Gastroesophageal sphincter (tissue), 4 donors: ENCODE results near the gene RFX3. TPM values are rescaled to one million over a fixed set of nuclear protein-coding genes. Genes with fewer than 3 reads are reported as not detected.

Experiments
- ATAC-seq: fragments of 150-250 bp; one replicate; pipeline ENCODE4 v1.9.1; 2016; ENCODE audit warnings: mild to moderate bottlenecking, moderate library complexity
- H3K27ac ChIP-seq, 4 donors: fragments of 200-600 bp; sonication (generic) in 3 of 4; 1 replicate in 3 of 4; 2 replicates in 1 of 4; pipeline ENCODE4 v1.5.1; 2016 to 2019
- H3K27me3 ChIP-seq: fragments of 200-600 bp; sonication (generic); one replicate; pipeline ENCODE4 v1.5.1; 2019
- H3K36me3 ChIP-seq, 2 donors: fragments of 200-600 bp; sonication (generic); one replicate each; pipeline ENCODE4 v1.5.1; 2019; ENCODE audit warnings: control low read depth in 1 of 2
- H3K4me1 ChIP-seq, 3 donors: fragments of 200-600 bp; sonication (generic); 1 replicate in 2 of 3; 2 replicates in 1 of 3; pipeline ENCODE4 v1.5.1; 2016 to 2019; ENCODE audit warnings: control low read depth in 2 of 3
- H3K4me3 ChIP-seq, 2 donors: fragments of 200-600 bp; sonication (generic); one replicate each; pipeline ENCODE4 v1.5.1; 2019; ENCODE audit warnings: mild to moderate bottlenecking in 1 of 2, moderate library complexity in 1 of 2
- H3K9me3 ChIP-seq, 3 donors: fragments of 200-600 bp; sonication (generic); one replicate each; pipeline ENCODE4 v1.5.1; 2017 to 2019; ENCODE audit warnings: control low read depth in 2 of 3
- CTCF ChIP-seq, 4 experiments: fragments of 200-600 bp in 2 of 4; fragments of 450-650 bp in 2 of 4; sonication (generic) in 1 of 4; IDR thresholded peaks; one replicate each; pipeline ENCODE4 v1.5.1; 2017 to 2019; ENCODE audit warnings: antibody characterized with exemption in 4 of 4, mild to moderate bottlenecking in 2 of 4, moderate library complexity in 2 of 4
- EP300 ChIP-seq: sonication (generic); formaldehyde crosslinking; IDR thresholded peaks from one replicate; pipeline ENCODE4 v1.6.1; 2017; ENCODE audit warnings: antibody characterized with exemption, mild to moderate bottlenecking
- POLR2A ChIP-seq, 2 donors: fragments of 450-650 bp; IDR thresholded peaks; one replicate each; pipeline ENCODE4 v1.6.1; 2017; ENCODE audit warnings: antibody characterized with exemption in 2 of 2, mild to moderate bottlenecking in 2 of 2, moderate library complexity in 1 of 2
- POLR2AphosphoS5 ChIP-seq: sonication (generic); formaldehyde crosslinking; IDR thresholded peaks from one replicate; pipeline ENCODE4 v1.6.1; 2017; ENCODE audit warnings: antibody characterized with exemption
- WGBS, 2 donors: methylation state at CpG; one replicate each; pipeline ENCODE4 v1.1.5; 2018; ENCODE audit warnings: low coverage in 1 of 2; 5-methylcytosine and 5-hydroxymethylcytosine counted together
- total RNA-seq, 4 donors: library from RNA; depleted of rRNA; stranded (reverse); fragments of >200 nt; gene quantifications; one replicate each; pipeline ENCODE4 v1.1.0, GENCODE V29; 2016

The RFX3 gene
- total RNA-seq, 4 donors from 2014 or later, result 5.6 to 9.0 (median 7.7) TPM

GRCh38 chr9:3277200-3277599 lies 248.6 kb downstream of the RFX3 start:
- ATAC-seq, result no peak
- Histone ChIP-seq H3K4me3 (no peak overlapping the region), H3K27ac (no peak overlapping the region), H3K36me3 (peaks cover 0 to 15% of the 10 kb centered on the region in 2 donors), H3K27me3 (no peaks in the 10 kb centered on the region), H3K9me3 (no peaks in the 10 kb centered on the region), H3K4me1 (no peaks in the 10 kb centered on the region)
- TF ChIP-seq POLR2AphosphoS5 (no peak), CTCF (IDR thresholded peaks at IDR 0.05) (no peak), POLR2A (IDR thresholded peaks at IDR 0.05) (no peak), EP300 (no peak)
- WGBS, 2 donors, result 94 to 100% methylated on average over 2 of the region's 2 CpGs

GRCh38 chr9:3271581-3271980 lies 254.2 kb downstream of the RFX3 start:
- Histone ChIP-seq H3K4me1 (no peaks in the 10 kb centered on the region), H3K27me3 (no peaks in the 10 kb centered on the region), H3K4me3 (no peak overlapping the region), H3K27ac (no peak overlapping the region), H3K9me3 (no peaks in the 10 kb centered on the region), H3K36me3 (peaks cover 0 to 45% of the 10 kb centered on the region in 2 donors)
- no peak for ATAC-seq
- WGBS, 2 donors, result 87 to 94% methylated on average over 2 of the region's 2 CpGs
- TF ChIP-seq CTCF (IDR thresholded peaks at IDR 0.05) (no peak), POLR2AphosphoS5 (no peak), EP300 (no peak), POLR2A (IDR thresholded peaks at IDR 0.05) (no peak)

GRCh38 chr9:3271157-3271556 lies 254.6 kb downstream of the RFX3 start:
- no peak for ATAC-seq

GRCh38 chr9:3268223-3268622 lies 257.6 kb downstream of the RFX3 start:
- ATAC-seq, result no peak
- no peaks in the 10 kb centered on the region for H3K9me3 ChIP-seq

More at GRCh38 chr9:3271157-3271556, 254.6 kb downstream of the RFX3 start:
- H3K27ac ChIP-seq, result no peak overlapping the region
- H3K4me1 ChIP-seq, result no peaks in the 10 kb centered on the region
- 92 to 100% methylated on average over 1 of the region's 1 CpG for WGBS, 2 donors
- no peak for TF ChIP-seq CTCF (IDR thresholded peaks at IDR 0.05)
- no peak for TF ChIP-seq EP300
- TF ChIP-seq POLR2A (IDR thresholded peaks at IDR 0.05), result no peak
- H3K27me3 ChIP-seq, result no peaks in the 10 kb centered on the region
- H3K9me3 ChIP-seq, result no peaks in the 10 kb centered on the region
- no peak overlapping the region for H3K4me3 ChIP-seq
- H3K36me3 ChIP-seq, result peaks cover 0 to 49% of the 10 kb centered on the region in 2 donors

More at GRCh38 chr9:3268223-3268622, 257.6 kb downstream of the RFX3 start:
- Histone ChIP-seq H3K36me3 (peaks cover 0 to 57% of the 10 kb centered on the region in 2 donors), H3K4me1 (no peaks in the 10 kb centered on the region), H3K27me3 (no peaks in the 10 kb centered on the region), H3K4me3 (no peak overlapping the region), H3K27ac (no peak overlapping the region)
- 87 to 88% methylated on average over 1 of the region's 1 CpG for WGBS, 2 donors
- TF ChIP-seq POLR2A (IDR thresholded peaks at IDR 0.05) (no peak), POLR2AphosphoS5 (no peak), EP300 (no peak), CTCF (IDR thresholded peaks at IDR 0.05) (no peak)
